K562 (cell line): ENCODE results near the gene ARID4B. TPM values are rescaled to one million over a fixed set of nuclear protein-coding genes. Genes with fewer than 3 reads are reported as not detected.
A peak's percentile ranks its signal among the peaks of the same experiment; 100 is the strongest.

Source experiments
- ATAC-seq: fragments of 200-7000 bp; cut with Tn5 transposase; 3 replicates; pipeline ENCODE4 v1.9.1; 2020; ENCODE audit warnings: moderate library complexity
- BruUV-seq: library from RNA; stranded (reverse); fragments of 400-500 nt; replicated peaks from 2 replicates; lab custom pipeline; 2021; lab: Mats Ljungman, UMichigan
- CTCF ChIA-PET: fragments of 300-600 bp; formaldehyde crosslinking; extraction: SDS; loops from one replicate; lab custom pipeline; 2021; ENCODE audit warnings: low intra/inter-chr PET ratio; lab: Yijun Ruan, JAX
- POLR2A ChIA-PET: fragments of 300-600, 350-650 bp; sonication (Branson Sonifier 250); formaldehyde crosslinking; extraction: SDS; loops from one replicate; lab custom pipeline; 2021; ENCODE audit warnings: antibody characterized with exemption, inconsistent platforms; lab: Yijun Ruan, JAX
- DNase-seq, 4 experiments: peaks; one replicate each; pipeline versions ENCODE4 v3.0.0 to v3.0.0-alpha.2; 2011 to 2018; ENCODE audit warnings: low spot score in 3 of 4, mixed read lengths in 3 of 4; ENCODE audit errors: extremely low read depth in 1 of 4
- FAIRE-seq: peaks from 2 replicates; lab custom pipeline; 2011; peaks lifted over from hg19 to GRCh38; lab: Jason Lieb, UNC
- H2AFZ ChIP-seq: 2 replicates; pipeline ENCODE4 v1.6.0; 2011; ENCODE audit warnings: low read depth, low read length, control low read depth, inconsistent platforms
- H3K27ac ChIP-seq: fragments of 200-600 bp; 3 replicates; pipeline ENCODE4 v1.8.0; 2011; ENCODE audit warnings: low read depth, mild to moderate bottlenecking, control low read depth, inconsistent platforms, low read length, moderate library complexity, mixed read lengths; ENCODE audit errors: extremely low read depth
- H3K27me3 ChIP-seq, 2 experiments: fragments of 300-600 bp in 1 of 2; 2 replicates in 1 of 2; 3 replicates in 1 of 2; pipeline versions ENCODE4 v1.6.0 to v1.8.0; 2011; ENCODE audit warnings: inconsistent platforms in 2 of 2, low read length in 2 of 2, mild to moderate bottlenecking in 1 of 2, mixed read lengths in 1 of 2, moderate library complexity in 1 of 2; ENCODE audit not compliant: control insufficient read depth in 2 of 2, insufficient read depth in 2 of 2
- H3K36me3 ChIP-seq: fragments of 300-600 bp; 3 replicates; pipeline ENCODE4 v1.8.0; 2011; ENCODE audit warnings: mild to moderate bottlenecking, low read length, inconsistent platforms; ENCODE audit not compliant: control insufficient read depth, insufficient read depth
- H3K4me1 ChIP-seq, 2 experiments: fragments of 200-600 bp in 1 of 2; replicated peaks in 1 of 2; 2 replicates in 1 of 2; 3 replicates in 1 of 2; pipeline versions ENCODE4 v1.5.1 to v1.8.0; 2011; ENCODE audit warnings: inconsistent platforms in 2 of 2, low read length in 2 of 2, mild to moderate bottlenecking in 1 of 2, mixed read lengths in 1 of 2, moderate library complexity in 1 of 2; ENCODE audit not compliant: control insufficient read depth in 2 of 2, insufficient read depth in 2 of 2
- H3K4me2 ChIP-seq: 2 replicates; pipeline ENCODE4 v1.6.1; 2011; ENCODE audit warnings: low read length, control low read depth, inconsistent platforms, mixed read lengths; ENCODE audit not compliant: insufficient read depth
- H3K4me3 ChIP-seq: fragments of 200-600 bp; sonication (generic), shearing (Covaris generic); 2 replicates; pipeline ENCODE4 v1.5.1; 2016; ENCODE audit warnings: control low read depth, inconsistent platforms
- H3K79me2 ChIP-seq: fragments of 200-600 bp; 3 replicates; pipeline ENCODE4 v1.8.0; 2011; ENCODE audit warnings: low read length, inconsistent platforms; ENCODE audit not compliant: control insufficient read depth, insufficient read depth
- H3K9ac ChIP-seq, 2 experiments: 2 replicates each; pipeline versions ENCODE4 v1.6.0 to v1.6.1; 2011; ENCODE audit warnings: low read depth in 2 of 2, low read length in 2 of 2, control low read depth in 1 of 2, inconsistent platforms in 1 of 2, mild to moderate bottlenecking in 1 of 2, mixed read lengths in 1 of 2; ENCODE audit not compliant: insufficient read depth in 1 of 2
- H3K9me1 ChIP-seq: one replicate; pipeline ENCODE4 v1.6.0; 2011; ENCODE audit warnings: inconsistent platforms, mild to moderate bottlenecking, low read length, moderate library complexity; ENCODE audit not compliant: control insufficient read depth, insufficient read depth
- H3K9me3 ChIP-seq: replicated peaks from 2 replicates; pipeline ENCODE4 v1.5.1; 2011; ENCODE audit warnings: low read depth, low read length, inconsistent platforms; ENCODE audit not compliant: control insufficient read depth, insufficient read depth
- H4K20me1 ChIP-seq: replicated peaks from 2 replicates; pipeline ENCODE4 v1.6.1; 2011; ENCODE audit warnings: low read length, inconsistent platforms, mixed read lengths; ENCODE audit not compliant: control insufficient read depth, insufficient read depth
- ATF4 ChIP-seq: fragments of 450-650 bp; formaldehyde crosslinking; IDR thresholded peaks from 2 replicates; pipeline ENCODE4 v1.4.0; 2022; ENCODE audit warnings: mild to moderate bottlenecking, moderate library complexity
- CEBPG ChIP-seq, 3 experiments: fragments of 200-800 bp in 1 of 3; sonication (Bioruptor generic) in 1 of 3; sonication (generic) in 1 of 3; formaldehyde crosslinking in 1 of 3; IDR thresholded peaks in 2 of 3; conservative IDR thresholded peaks in 1 of 3; 2 replicates each; pipeline versions ENCODE4 v1.6.1 to v1.8.0; 2016 to 2022; ENCODE audit warnings: missing compliant biosample characterization in 2 of 3, missing genetic modification characterization in 2 of 3, mild to moderate bottlenecking in 1 of 3, missing genetic modification reagents in 1 of 3
- ETS2 ChIP-seq: IDR thresholded peaks from 2 replicates; pipeline ENCODE4 v1.6.1; 2016; ENCODE audit warnings: borderline replicate concordance, missing genetic modification characterization, mild to moderate bottlenecking, moderate library complexity, missing compliant biosample characterization; ENCODE audit not compliant: poor library complexity, severe bottlenecking
- GABPA ChIP-seq: fragments of 200-800 bp; sonication (Bioruptor generic); conservative IDR thresholded peaks from 2 replicates; pipeline ENCODE4 v1.6.1; 2016; ENCODE audit warnings: low read depth, missing genetic modification characterization, missing compliant biosample characterization
- GTF2F1 ChIP-seq: IDR thresholded peaks from 2 replicates; pipeline ENCODE4 v1.6.1; 2011; ENCODE audit warnings: low read depth, low read length, improper control_type of control experiment
- HDAC8 ChIP-seq: fragments of 450-650 bp; IDR thresholded peaks from 2 replicates; pipeline ENCODE4 v1.6.1; 2016; ENCODE audit warnings: mild to moderate bottlenecking, missing genetic modification characterization, moderate library complexity, missing compliant biosample characterization
- ILF3 ChIP-seq: fragments of 450-650 bp; IDR thresholded peaks from 2 replicates; pipeline ENCODE4 v1.6.1; 2018; ENCODE audit warnings: antibody characterized with exemption, mild to moderate bottlenecking, moderate library complexity, borderline replicate concordance
- KAT2B ChIP-seq: IDR thresholded peaks from one replicate; pipeline ENCODE4 v1.6.1; 2012; ENCODE audit warnings: low read depth, mild to moderate bottlenecking, control low read depth, inconsistent platforms, low read length, moderate library complexity
- MCM5 ChIP-seq: fragments of 450-650 bp; IDR thresholded peaks from 2 replicates; pipeline ENCODE4 v1.6.1; 2016; ENCODE audit warnings: low read depth
- MYNN ChIP-seq, 2 experiments: sonication (generic); formaldehyde crosslinking in 1 of 2; IDR thresholded peaks; 2 replicates each; pipeline versions ENCODE4 v1.5.0 to v1.6.1; 2016 to 2020; ENCODE audit warnings: antibody characterized with exemption in 1 of 2, missing genetic modification reagents in 1 of 2
- NR2F6 ChIP-seq: fragments of 450-650 bp; formaldehyde crosslinking; IDR thresholded peaks from 2 replicates; pipeline ENCODE4 v1.4.0; 2020; ENCODE audit warnings: mild to moderate bottlenecking
- RFX1 ChIP-seq: fragments of 450-650 bp; IDR thresholded peaks from 2 replicates; pipeline ENCODE4 v1.6.1; 2016; ENCODE audit warnings: mild to moderate bottlenecking, moderate library complexity
- SAP30 ChIP-seq: fragments of 200-600 bp; sonication (generic); IDR thresholded peaks from 2 replicates; pipeline ENCODE4 v1.6.1; 2012; ENCODE audit warnings: borderline replicate concordance, low read depth, mild to moderate bottlenecking, moderate library complexity, low read length, control low read depth, inconsistent platforms; ENCODE audit not compliant: insufficient read depth, poor library complexity, severe bottlenecking
- SIX5 ChIP-seq, 2 experiments: IDR thresholded peaks; 2 replicates each; pipeline ENCODE4 v1.6.1; 2011; ENCODE audit warnings: low read length in 2 of 2, borderline replicate concordance in 1 of 2, low read depth in 1 of 2, mild to moderate bottlenecking in 1 of 2, moderate library complexity in 1 of 2; ENCODE audit not compliant: insufficient read depth in 1 of 2
- TFAP4 ChIP-seq: sonication (generic); formaldehyde crosslinking; IDR thresholded peaks from 2 replicates; pipeline ENCODE4 v1.8.0; 2022; ENCODE audit warnings: missing genetic modification reagents, mild to moderate bottlenecking, moderate library complexity, borderline replicate concordance
- THAP7 ChIP-seq: fragments of 250-450 bp; sonication (Bioruptor Pico); IDR thresholded peaks from 2 replicates; pipeline ENCODE4 v1.5.0; 2021
- ZC3H8 ChIP-seq: fragments of 450-650 bp; IDR thresholded peaks from 2 replicates; pipeline ENCODE4 v1.6.1; 2017
- ZNF23 ChIP-seq: fragments of 250-450 bp; sonication (Bioruptor Pico); IDR thresholded peaks from 2 replicates; pipeline ENCODE4 v1.4.0; 2020; ENCODE audit warnings: mild to moderate bottlenecking
- ZNF583 ChIP-seq: fragments of 250-450 bp; sonication (Bioruptor Pico); IDR thresholded peaks from 2 replicates; pipeline ENCODE4 v1.4.0; 2020
- in situ Hi-C: fragments of 300-500 bp; cut with MboI; formaldehyde crosslinking; loops from 4 replicates; pipeline ENCODE4 v1.15.0; 2018; ENCODE audit warnings: inconsistent platforms, mixed read lengths
- intact Hi-C: fragments of 100-400 bp; cut with micrococcal nuclease; formaldehyde crosslinking; loops from 2 replicates; pipeline ENCODE4 v1.14.2; 2022
- polyA plus RNA-seq, 8 experiments: library from polyadenylated mRNA; depleted of rRNA in 4 of 8; stranded (reverse) in 5 of 8; unstranded in 3 of 8; fragments of >200 nt; fragmentation: Nextera tagmentation in 2 of 8; fragmentation: Illumina TruSeq in 1 of 8; extraction: Ambion mirVana in 2 of 8; extraction: Trizol in 1 of 8; gene quantifications; 2 replicates each; pipeline versions ENCODE4 v1.2.1 to v1.2.3, GENCODE V29; 2011 to 2014; ENCODE audit warnings: inconsistent platforms in 1 of 8, missing spikeins in 1 of 8
- total RNA-seq, 7 experiments: library from RNA; depleted of rRNA in 6 of 7; stranded (reverse); fragments of >200 nt in 6 of 7; fragmentation: Illumina TruSeq in 2 of 7; extraction: Trizol in 2 of 7; gene quantifications; 2 replicates each; pipeline versions ENCODE4 v1.2.1 to v1.2.3, GENCODE V29; 2011 to 2021; ENCODE audit warnings: low replicate concordance in 1 of 7

Gene ARID4B
- total and polyA plus RNA-seq, 9 of the 15 experiments (the other 6 are each of a cell fraction or from before 2014, with no cell fraction given) = 8.4 to 38.9 (median 18.5) TPM

- H3K27me3 ChIP-seq = no peaks in the 10 kb centered on the region
- no peak overlapping the region for H3K9ac ChIP-seq
- ChIA-PET POLR2A (interaction anchor here (0.6 to 1.0 kb wide), 3 partner anchors 9 to 59 kb away, joined by 3 read pairs; no protein-coding TSS in a partner anchor), CTCF (no interaction called here)
- in situ Hi-C loops (no loop called here), intact Hi-C loops (no loop called here)
- peaks cover 3% of the 10 kb centered on the region for H3K9me1 ChIP-seq
- H4K20me1 ChIP-seq = peaks cover 26% of the 10 kb centered on the region; the same call in 1 of the 2 replicates
- H3K36me3 ChIP-seq = no peaks in the 10 kb centered on the region
- FAIRE-seq (no peak), DNase-seq (no peak), ATAC-seq (peak; percentile 21; the same call in 1 of the 3 replicates)
- peaks cover 18 to 42% of the 10 kb centered on the region in 2 experiments for H3K4me1 ChIP-seq
- no peak overlapping the region for H3K4me2 ChIP-seq
- no TSS peak for BruUV-seq
- no peaks in the 10 kb centered on the region for H3K9me3 ChIP-seq
- H2AFZ ChIP-seq = no peak overlapping the region
- H3K4me3 ChIP-seq = no peak overlapping the region
- peaks cover 97% of the 10 kb centered on the region for H3K79me2 ChIP-seq
- H3K27ac ChIP-seq = peak overlapping the region; percentile 11; the same call in 1 of the 3 replicates
- TF ChIP-seq SIX5 (IDR thresholded peaks at IDR 0.05; ENCODE audit: borderline replicate concordance in 1 of 2, insufficient read depth in 1 of 2, low read depth in 1 of 2, low read length in 2 of 2) (no peak), TFAP4 (CRISPR knock-in tag) (no peak), THAP7 (CRISPR knock-in tag) (no peak), ZNF583 (no peak), RFX1 (peak; percentile 68), ILF3 (no peak), ATF4 (CRISPR knock-in tag) (no peak), MYNN (IDR thresholded peaks at IDR 0.05) (peak; percentile 86), MYNN (CRISPR knock-in tag; IDR thresholded peaks at IDR 0.05) (no peak), CEBPG (CRISPR knock-in tag; IDR thresholded peaks at IDR 0.05) (no peak), CEBPG (tag; conservative IDR thresholded peaks at IDR 0.05 in 1 of 2, IDR thresholded peaks at IDR 0.05 in 1 of 2) (peak in 1 of 2 experiments; percentile 42; a peak in 1 of 4 replicates), KAT2B (no peak), ZC3H8 (no peak), SAP30 (no peak), ETS2 (tag) (no peak), MCM5 (no peak), ZNF23 (no peak), HDAC8 (no peak), NR2F6 (CRISPR knock-in tag) (no peak), GTF2F1 (no peak), GABPA (tag) (no peak)
Observed at GRCh38 chr1:235293322-235293942, 34.5 kb downstream of the ARID4B start.
